Large intestine (tissue), 3 donors: ENCODE results near the gene EVL. TPM values are rescaled to one million over a fixed set of nuclear protein-coding genes. Genes with fewer than 3 reads are reported as not detected.

Experiments
- DNase-seq, 2 donors: peaks; one replicate each; pipeline versions ENCODE4 v3.0.0 to v3.0.0-alpha.2; 2013
- H3K27ac ChIP-seq: one replicate; pipeline ENCODE4 v1.5.1; 2013; ENCODE audit warnings: low read length
- H3K27me3 ChIP-seq: 2 replicates; pipeline ENCODE4 v1.6.1; 2013; ENCODE audit warnings: low read length; ENCODE audit not compliant: control insufficient read depth, insufficient read depth
- H3K36me3 ChIP-seq: 2 replicates; pipeline ENCODE4 v1.6.1; 2013; ENCODE audit warnings: low read length; ENCODE audit not compliant: control insufficient read depth, insufficient read depth
- H3K4me1 ChIP-seq: one replicate; pipeline ENCODE4 v1.6.1; 2013; ENCODE audit warnings: low read length; ENCODE audit not compliant: control insufficient read depth, insufficient read depth
- H3K4me3 ChIP-seq: one replicate; pipeline ENCODE4 v1.5.1; 2013; ENCODE audit warnings: low read length
- H3K9me3 ChIP-seq: one replicate; pipeline ENCODE4 v1.6.1; 2013; ENCODE audit warnings: mild to moderate bottlenecking, low read depth, low read length, moderate library complexity; ENCODE audit not compliant: control insufficient read depth
- WGBS: methylation state at CpG from one replicate; pipeline ENCODE4 v1.1.5; 2013; ENCODE audit warnings: low lambda C conversion rate; ENCODE audit not compliant: insufficient coverage; 5-methylcytosine and 5-hydroxymethylcytosine counted together
- polyA plus RNA-seq: library from polyadenylated mRNA; unstranded; fragments of 120-200 nt; gene quantifications from one replicate; pipeline ENCODE4 v1.2.1, GENCODE V29; 2013

The EVL gene
- polyA plus RNA-seq, 1 donor, result 119 TPM

- WGBS, result 27% methylated on average over 3 of the region's 13 CpGs
- H3K9me3 ChIP-seq, result no peaks in the 10 kb centered on the region
- H3K27me3 ChIP-seq, result no peaks in the 10 kb centered on the region
- H3K4me3 ChIP-seq, result no peak overlapping the region
- H3K27ac ChIP-seq, result no peak overlapping the region
- H3K36me3 ChIP-seq, result peaks cover 22% of the 10 kb centered on the region
- peaks cover 4% of the 10 kb centered on the region for H3K4me1 ChIP-seq
- DNase-seq, result peak; percentile 63 to 66
Measured at GRCh38 chr14:100108042-100108825, 43.0 kb downstream of the EVL start.

- no CpG with 5 or more reads among the region's 10 CpGs for WGBS
- Histone ChIP-seq H3K27ac (no peak overlapping the region), H3K27me3 (no peaks in the 10 kb centered on the region)
Measured at GRCh38 chr14:100108840-100109593, 43.8 kb downstream of the EVL start.

GRCh38 chr14:100109594-100109955, 44.4 kb downstream of the EVL start:
- Histone ChIP-seq H3K4me1 (peaks cover 4% of the 10 kb centered on the region), H3K27me3 (no peaks in the 10 kb centered on the region), H3K9me3 (no peaks in the 10 kb centered on the region), H3K36me3 (peaks cover 20% of the 10 kb centered on the region), H3K4me3 (no peak overlapping the region), H3K27ac (no peak overlapping the region)
- no CpG with 5 or more reads among the region's 9 CpGs for WGBS
- no peak for DNase-seq

More at GRCh38 chr14:100108840-100109593, 43.8 kb downstream of the EVL start:
- Histone ChIP-seq H3K9me3 (no peaks in the 10 kb centered on the region), H3K4me1 (peaks cover 4% of the 10 kb centered on the region), H3K36me3 (peaks cover 18% of the 10 kb centered on the region), H3K4me3 (no peak overlapping the region)
- no peak for DNase-seq

- no peaks in the 10 kb centered on the region for H3K9me3 ChIP-seq
- WGBS, result no CpG with 5 or more reads among the region's 6 CpGs
Measured at GRCh38 chr14:100110816-100111215, 45.6 kb downstream of the EVL start.

GRCh38 chr14:100111931-100112704, 46.9 kb downstream of the EVL start:
- Histone ChIP-seq H3K4me3 (no peak overlapping the region), H3K36me3 (peaks cover 21% of the 10 kb centered on the region), H3K9me3 (no peaks in the 10 kb centered on the region), H3K27ac (no peak overlapping the region), H3K27me3 (no peaks in the 10 kb centered on the region), H3K4me1 (peaks cover 4% of the 10 kb centered on the region)
- 98% methylated on average over 5 of the region's 11 CpGs for WGBS
- DNase-seq, result no peak

More at GRCh38 chr14:100110816-100111215, 45.6 kb downstream of the EVL start:
- Histone ChIP-seq H3K27ac (no peak overlapping the region), H3K4me1 (peaks cover 4% of the 10 kb centered on the region), H3K27me3 (no peaks in the 10 kb centered on the region), H3K36me3 (peaks cover 22% of the 10 kb centered on the region), H3K4me3 (no peak overlapping the region)
- DNase-seq, result no peak

GRCh38 chr14:100114109-100114765, 49.0 kb downstream of the EVL start:
- H3K9me3 ChIP-seq, result no peaks in the 10 kb centered on the region
- H3K27ac ChIP-seq, result no peak overlapping the region
- peaks cover 26% of the 10 kb centered on the region for H3K36me3 ChIP-seq
- WGBS, result no CpG with 5 or more reads among the region's 13 CpGs
- H3K27me3 ChIP-seq, result no peaks in the 10 kb centered on the region
- DNase-seq, result no peak
- no peaks in the 10 kb centered on the region for H3K4me1 ChIP-seq
- H3K4me3 ChIP-seq, result no peak overlapping the region

GRCh38 chr14:100115236-100115635, 50.0 kb downstream of the EVL start:
- Histone ChIP-seq H3K36me3 (peaks cover 24% of the 10 kb centered on the region), H3K9me3 (no peaks in the 10 kb centered on the region), H3K27me3 (no peaks in the 10 kb centered on the region), H3K4me1 (no peaks in the 10 kb centered on the region), H3K4me3 (no peak overlapping the region), H3K27ac (no peak overlapping the region)
- WGBS, result no CpG with 5 or more reads among the region's 6 CpGs
- no peak for DNase-seq

- no CpG with 5 or more reads among the region's 8 CpGs for WGBS
- H3K9me3 ChIP-seq, result no peaks in the 10 kb centered on the region
- H3K36me3 ChIP-seq, result peaks cover 25% of the 10 kb centered on the region
- no peak for DNase-seq
- no peaks in the 10 kb centered on the region for H3K4me1 ChIP-seq
- no peak overlapping the region for H3K4me3 ChIP-seq
- no peaks in the 10 kb centered on the region for H3K27me3 ChIP-seq
- no peak overlapping the region for H3K27ac ChIP-seq
Measured at GRCh38 chr14:100115726-100116125, 50.5 kb downstream of the EVL start.

GRCh38 chr14:100116134-100116533, 50.9 kb downstream of the EVL start:
- Histone ChIP-seq H3K27me3 (no peaks in the 10 kb centered on the region), H3K27ac (no peak overlapping the region), H3K9me3 (no peaks in the 10 kb centered on the region), H3K36me3 (peaks cover 27% of the 10 kb centered on the region), H3K4me3 (no peak overlapping the region), H3K4me1 (no peaks in the 10 kb centered on the region)
- no peak for DNase-seq
- WGBS, result no CpG with 5 or more reads among the region's 3 CpGs

- no peak for DNase-seq
- no CpG with 5 or more reads among the region's 10 CpGs for whole genome bisulfite sequencing
- Histone ChIP-seq H3K27ac (no peak overlapping the region), H3K4me3 (no peak overlapping the region), H3K27me3 (no peaks in the 10 kb centered on the region), H3K36me3 (peaks cover 31% of the 10 kb centered on the region), H3K4me1 (no peaks in the 10 kb centered on the region), H3K9me3 (no peaks in the 10 kb centered on the region)
Measured at GRCh38 chr14:100117026-100117425, 51.8 kb downstream of the EVL start.
